ENCODE results near the gene ASB8.

- TF ChIP-seq POLR2A (IDR thresholded peaks at IDR 0.05) (no peak), CTCF (IDR thresholded peaks at IDR 0.05) (no peak)
Measured at GRCh38 chr12:48131517-48131916, 25.8 kb downstream of the ASB8 start.

Data from heart left ventricle (tissue), 13 donors.